Left ventricle myocardium superior (tissue), 1 donor: ENCODE measurements around the gene TRAF2. TPM values are rescaled to one million over a fixed set of nuclear protein-coding genes. Genes with fewer than 3 reads are reported as not detected.

Source experiments
- ATAC-seq: fragments of 200-7000 bp; cut with Tn5 transposase; one replicate; pipeline ENCODE4 v1.9.1; 2020; ENCODE audit warnings: mild to moderate bottlenecking, moderate library complexity
- DNase-seq: peaks from one replicate; pipeline ENCODE4 v3.0.0-alpha.2; 2020
- intact Hi-C: fragments of 100-400 bp; cut with micrococcal nuclease; formaldehyde crosslinking; loops from one replicate; pipeline ENCODE4 v1.11.0; 2022
- microRNA-seq: library from miRNA; unstranded; fragments of <30 nt; microRNA quantifications from one replicate; pipeline ENCODE4 v1.2.0, GENCODE V29; 2020; ENCODE audit warnings: borderline number of aligned reads
- total RNA-seq: library from RNA; stranded (reverse); fragmentation: NEBNext Ultra II Directional; extraction: Animal tissue kit (Norgen Biotek cat#: 25700); gene quantifications from one replicate; pipeline ENCODE4 v1.2.1, GENCODE V29; 2021
- donor health status: DM: no; HTN: yes; CAD: no; lungs with severe emphysema.

Gene TRAF2
- total RNA-seq, 1 donor from 2014 or later, result 11.4 TPM

GRCh38 chr9:136964171-136964689, 77.9 kb downstream of the TRAF2 start:
- intact Hi-C loops, result no loop called here
- DNase-seq, result no peak
- no peak for ATAC-seq

GRCh38 chr9:136964833-136965422, 78.6 kb downstream of the TRAF2 start:
- intact Hi-C loops, result no loop called here
- DNase-seq, result peak; percentile 17
- ATAC-seq, result no peak

- DNase-seq (peak; percentile 34), ATAC-seq (no peak)
- intact Hi-C loops, result no loop called here
These were observed 79.6 kb downstream of the TRAF2 start for GRCh38 chr9:136965771-136966484.

- peak; percentile 63 for ATAC-seq
- intact Hi-C loops, result no loop called here
- peak; percentile 55 for DNase-seq
These were observed 82.2 kb downstream of the TRAF2 start for GRCh38 chr9:136968333-136969127.

GRCh38 chr9:136969150-136969549, 82.8 kb downstream of the TRAF2 start:
- DNase-seq, result no peak
- intact Hi-C loops, result no loop called here

GRCh38 chr9:136969774-136970173, 83.5 kb downstream of the TRAF2 start:
- ATAC-seq (no peak), DNase-seq (no peak)
- intact Hi-C loops, result no loop called here

More at GRCh38 chr9:136969150-136969549, 82.8 kb downstream of the TRAF2 start:
- ATAC-seq, result peak; percentile 18

- DNase-seq (no peak), ATAC-seq (no peak)
- intact Hi-C loops, result no loop called here
These were observed 84.0 kb downstream of the TRAF2 start for GRCh38 chr9:136970361-136970760.

GRCh38 chr9:136971746-136972145, 85.4 kb downstream of the TRAF2 start:
- intact Hi-C loops, result no loop called here
- DNase-seq, result no peak
- no peak for ATAC-seq

- no peak for ATAC-seq
- no peak for DNase-seq
- intact Hi-C loops, result no loop called here
These were observed 86.0 kb downstream of the TRAF2 start for GRCh38 chr9:136972335-136972734.

- DNase-seq (no peak), ATAC-seq (no peak)
- intact Hi-C loops, result no loop called here
These were observed 86.4 kb downstream of the TRAF2 start for GRCh38 chr9:136972743-136973142.

- no peak for DNase-seq
- no peak for ATAC-seq
- intact Hi-C loops, result no loop called here
These were observed 87.6 kb downstream of the TRAF2 start for GRCh38 chr9:136973618-136974617.

- peak; percentile 33 for DNase-seq
- intact Hi-C loops, result no loop called here
- no peak for ATAC-seq
These were observed 88.7 kb downstream of the TRAF2 start for GRCh38 chr9:136974817-136975535.

GRCh38 chr9:136975644-136976043, 89.3 kb downstream of the TRAF2 start:
- ATAC-seq (peak; percentile 4), DNase-seq (peak; percentile 80)
- intact Hi-C loops, result no loop called here

Small RNA genes within 50 kb of the gene (microRNA-seq; reads per million reads assigned to microRNA genes)
- not detected for gene MIR4479

Other genes with a start within 250 kb of the TRAF2 start
- gene EGFL7, start 223.6 kb upstream of the TRAF2 start, total RNA-seq, result 63.8 TPM
- 53.8 TPM for gene AGPAT2, start 199.1 kb upstream of the TRAF2 start, total RNA-seq
- gene DIPK1B, start 173.9 kb upstream of the TRAF2 start, total RNA-seq, result 22.3 TPM
- 10.6 TPM for gene LCN10, start 143.6 kb upstream of the TRAF2 start, total RNA-seq
- gene LCN6, start 138.0 kb upstream of the TRAF2 start, total RNA-seq, result 17.4 TPM
- gene LCN8, start 128.3 kb upstream of the TRAF2 start, total RNA-seq, result not detected
- 0.59 TPM for gene LCN15, start 122.0 kb upstream of the TRAF2 start, total RNA-seq
- 74.2 TPM for gene TMEM141, start 95.2 kb upstream of the TRAF2 start, total RNA-seq
- 2.2 TPM for gene CCDC183, start 90.2 kb upstream of the TRAF2 start, total RNA-seq
- 73.0 TPM for gene RABL6, start 78.6 kb upstream of the TRAF2 start, total RNA-seq
- 9.1 TPM for gene AJM1, start 44.0 kb upstream of the TRAF2 start, total RNA-seq
- gene PHPT1, start 37.1 kb upstream of the TRAF2 start, total RNA-seq, result 357 TPM
- 12.9 TPM for gene MAMDC4, start 34.2 kb upstream of the TRAF2 start, total RNA-seq
- 354 TPM for gene EDF1, start 20.2 kb upstream of the TRAF2 start, total RNA-seq
- 162 TPM for gene FBXW5, start 58.2 kb downstream of the TRAF2 start, total RNA-seq
- gene C8G, start 58.7 kb downstream of the TRAF2 start, total RNA-seq, result 2.2 TPM
- gene LCN12, start 65.8 kb downstream of the TRAF2 start, total RNA-seq, result 3.6 TPM
- gene PTGDS, start 91.0 kb downstream of the TRAF2 start, total RNA-seq, result 5,424 TPM
- gene LCNL1, start 96.5 kb downstream of the TRAF2 start, total RNA-seq, result 18.3 TPM
- 23.9 TPM for gene PAXX, start 105.9 kb downstream of the TRAF2 start, total RNA-seq
- 1.7 TPM for gene CLIC3, start 110.1 kb downstream of the TRAF2 start, total RNA-seq
- 33.8 TPM for gene ABCA2, start 141.7 kb downstream of the TRAF2 start, total RNA-seq
- gene FUT7, start 145.6 kb downstream of the TRAF2 start, total RNA-seq, result 0.17 TPM
- 59.0 TPM for gene NPDC1, start 159.7 kb downstream of the TRAF2 start, total RNA-seq
- gene ENTPD2, start 167.5 kb downstream of the TRAF2 start, total RNA-seq, result 2.1 TPM
- 0.12 TPM for gene SAPCD2, start 184.0 kb downstream of the TRAF2 start, total RNA-seq
- 12.6 TPM for gene UAP1L1, start 191.0 kb downstream of the TRAF2 start, total RNA-seq
- 21.4 TPM for gene MAN1B1, start 200.5 kb downstream of the TRAF2 start, total RNA-seq
- gene DPP7, start 228.2 kb downstream of the TRAF2 start, total RNA-seq, result 155 TPM